ENCODE data around the gene MAPK13. TPM values are rescaled to one million over a fixed set of nuclear protein-coding genes. Genes with fewer than 3 reads are reported as not detected.
A peak's percentile ranks its signal among the peaks of the same experiment; 100 is the strongest.
"Not testable (repeated sequence)": the region's sequence is repeated elsewhere in the genome, so short reads cannot be mapped to it uniquely, and the experiment has no call there.

Gene MAPK13
- total RNA-seq, 1 experiment from 2014 or later = 4.0 TPM

- no peak for DNase-seq (ENCODE audit: low read depth)
Observed at GRCh38 chr6:36114798-36115408, 15.4 kb upstream of the MAPK13 start.

- no peak for DNase-seq (ENCODE audit: low read depth)
Observed at GRCh38 chr6:36115412-36115811, 14.9 kb upstream of the MAPK13 start.

GRCh38 chr6:36116066-36116864 lies 14.0 kb upstream of the MAPK13 start:
- no peak for DNase-seq (ENCODE audit: low read depth)

GRCh38 chr6:36116943-36117342 lies 13.4 kb upstream of the MAPK13 start:
- DNase-seq (ENCODE audit: low read depth) = no peak

- no peak for DNase-seq (ENCODE audit: low read depth)
Observed at GRCh38 chr6:36117658-36118549, 12.4 kb upstream of the MAPK13 start.

GRCh38 chr6:36118550-36119107 lies 11.7 kb upstream of the MAPK13 start:
- peak; percentile 49 for DNase-seq (ENCODE audit: low read depth)

GRCh38 chr6:36119209-36119608 lies 11.1 kb upstream of the MAPK13 start:
- DNase-seq (ENCODE audit: low read depth) = no peak

- DNase-seq (ENCODE audit: low read depth) = no peak
Observed at GRCh38 chr6:36120018-36120417, 10.3 kb upstream of the MAPK13 start.

- no peak for DNase-seq (ENCODE audit: low read depth)
Observed at GRCh38 chr6:36120539-36120938, 9.8 kb upstream of the MAPK13 start.

- peak; percentile 72 for DNase-seq (ENCODE audit: low read depth)
Observed at GRCh38 chr6:36120979-36121786, 9.1 kb upstream of the MAPK13 start.

- no peak for DNase-seq (ENCODE audit: low read depth)
Observed at GRCh38 chr6:36121787-36122494, 8.4 kb upstream of the MAPK13 start.

- DNase-seq (ENCODE audit: low read depth) = no peak
Observed at GRCh38 chr6:36122495-36123269, 7.6 kb upstream of the MAPK13 start.

- peak; percentile 87 for DNase-seq (ENCODE audit: low read depth)
Observed at GRCh38 chr6:36123270-36124139, 6.8 kb upstream of the MAPK13 start.

- not testable (repeated sequence) for DNase-seq (ENCODE audit: low read depth)
Observed at GRCh38 chr6:36124346-36124745, 6.0 kb upstream of the MAPK13 start.

- no peak for DNase-seq (ENCODE audit: low read depth)
Observed at GRCh38 chr6:36124881-36125280, 5.4 kb upstream of the MAPK13 start.

GRCh38 chr6:36125575-36125974 lies 4.7 kb upstream of the MAPK13 start:
- DNase-seq (ENCODE audit: low read depth) = no peak

- no peak for DNase-seq (ENCODE audit: low read depth)
Observed at GRCh38 chr6:36126121-36126520, 4.2 kb upstream of the MAPK13 start.

GRCh38 chr6:36126553-36127458 lies 3.5 kb upstream of the MAPK13 start:
- DNase-seq (ENCODE audit: low read depth) = peak; percentile 83
